ENCODE data around the gene ERN1.
A peak's percentile ranks its signal among the peaks of the same experiment; 100 is the strongest.
"Not testable (repeated sequence)": the region's sequence is repeated elsewhere in the genome, so short reads cannot be mapped to it uniquely, and the experiment has no call there.

ERN1 gene

DNA sequence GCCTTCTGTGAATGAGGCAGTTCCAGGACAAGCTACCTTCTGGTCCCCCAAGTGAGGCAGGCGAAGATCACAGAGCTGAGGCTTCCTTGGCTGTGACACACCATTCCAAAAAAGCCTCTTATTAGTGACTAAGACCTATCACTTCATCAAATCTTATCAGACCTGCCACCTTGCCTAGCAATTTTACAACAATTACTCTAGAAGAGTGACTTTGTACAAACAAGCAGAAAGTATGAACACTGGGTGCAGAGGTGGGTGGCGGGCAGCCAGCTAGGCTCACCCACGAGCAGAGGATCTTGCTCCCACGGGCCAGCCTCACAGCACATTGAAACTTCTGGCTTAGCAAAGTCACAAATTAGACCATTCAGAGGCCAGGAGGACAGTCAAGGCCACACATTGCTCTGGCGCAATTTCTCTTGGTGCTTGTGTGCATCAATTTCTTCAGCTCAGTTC, 107.3 kb downstream of the ERN1 start:
- no peak for DNase-seq

DNA sequence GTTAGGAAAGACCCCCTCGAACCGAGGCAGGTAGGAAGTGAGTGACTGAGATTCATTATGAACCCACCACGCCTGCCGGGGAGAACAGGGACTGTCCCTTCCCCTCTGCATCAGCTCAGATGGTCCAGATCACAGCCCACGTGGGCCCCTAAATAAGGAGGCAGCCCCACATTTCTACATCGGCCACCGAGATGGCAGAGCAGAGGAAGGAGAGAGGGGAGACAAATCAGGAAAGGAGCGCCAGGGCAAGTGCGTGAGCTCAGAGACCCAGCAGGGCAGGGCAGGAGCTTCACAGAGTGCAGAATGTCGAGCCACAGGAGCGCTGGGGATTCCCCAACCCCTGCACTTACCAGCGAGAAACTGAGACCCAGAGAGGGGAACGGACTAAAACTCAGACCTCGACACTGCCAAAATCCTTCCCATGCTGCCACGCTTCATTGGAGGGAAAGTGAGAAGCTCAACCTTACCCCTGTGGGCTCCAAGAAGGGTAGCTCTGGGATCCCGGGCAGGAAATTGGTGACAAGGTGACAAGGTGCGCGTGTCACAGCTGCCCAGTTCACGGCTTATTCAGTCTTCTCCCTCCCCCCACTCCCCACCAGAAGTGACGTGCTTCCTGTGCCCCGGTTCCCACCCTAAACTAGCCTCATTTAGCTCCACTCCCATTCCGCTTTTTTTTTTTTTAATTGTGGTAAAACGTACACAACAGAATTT, 109.7 kb downstream of the ERN1 start, which contains the start of gene ICAM2:
ICAM2 (minus strand) TSS at position 578 of the 711 bp plus-strand sequence. CDS start 13,942 bp downstream, outside the sequence.
- DNase-seq, result peak; percentile 95

DNA sequence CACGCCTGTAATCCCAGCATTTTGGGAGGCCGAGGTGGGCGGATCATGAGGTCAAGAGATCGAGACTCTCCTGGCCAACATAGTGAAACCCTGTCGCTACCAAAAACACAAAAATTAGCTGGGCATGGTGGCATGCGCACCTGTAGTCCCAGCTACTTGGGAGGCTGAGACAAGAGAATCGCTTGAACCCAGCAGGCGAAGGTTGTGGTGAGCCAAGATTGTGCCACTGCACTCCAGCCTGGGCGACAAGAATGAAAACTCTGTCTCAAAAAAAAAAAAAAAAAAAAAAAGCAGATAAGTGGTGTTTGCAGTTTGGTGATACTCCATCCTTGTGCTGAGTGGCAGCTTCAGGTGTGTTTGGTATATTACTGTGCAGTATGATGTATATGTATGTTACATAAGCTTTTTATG, 110.4 kb downstream of the ERN1 start:
- not testable (repeated sequence) for DNase-seq

DNA sequence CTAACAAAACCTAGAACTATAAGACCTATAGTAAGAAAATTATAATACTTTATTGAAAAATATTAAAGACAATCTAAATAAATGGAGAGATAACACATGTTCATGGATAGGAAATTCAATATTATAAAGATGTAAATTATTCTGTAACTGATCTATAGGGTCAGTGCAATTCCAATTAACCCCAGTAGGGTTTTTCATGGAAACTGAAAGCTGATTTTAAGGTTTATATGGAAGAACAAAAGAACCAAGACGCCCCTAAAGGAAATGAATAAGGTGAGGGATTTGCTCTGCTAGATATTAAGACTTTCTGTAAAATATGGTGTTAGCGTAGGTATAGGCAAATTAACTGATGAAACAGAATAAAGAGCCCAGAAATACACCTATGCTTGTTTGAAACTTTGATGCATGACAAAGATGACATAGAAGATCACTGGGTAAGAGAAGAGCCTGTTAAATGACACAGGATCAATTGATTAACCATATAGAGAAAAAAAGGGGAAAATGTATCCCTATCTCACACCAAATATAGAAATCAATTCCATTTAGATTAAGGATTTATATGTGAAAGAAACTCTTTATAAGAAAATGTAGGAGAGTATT, 112.5 kb downstream of the ERN1 start:
- DNase-seq, result no peak

DNA sequence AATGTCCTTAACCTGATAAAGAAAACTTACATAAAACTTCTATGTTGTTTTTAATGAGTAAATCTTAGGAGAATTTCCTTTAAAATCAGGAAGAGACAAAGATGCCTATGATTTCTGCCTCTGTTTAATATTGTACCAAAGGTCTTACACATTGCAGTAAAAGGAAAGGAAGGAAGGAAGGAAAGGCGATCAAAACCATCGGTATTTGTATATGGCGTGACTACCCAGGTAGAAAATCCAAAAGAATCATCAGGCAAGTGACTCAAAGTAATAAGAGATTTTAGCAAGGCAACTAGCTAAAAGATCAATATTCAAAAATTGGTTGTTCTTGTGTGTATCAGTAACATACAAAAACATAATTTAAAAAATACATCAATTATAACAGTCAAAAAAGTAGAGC, 113.0 kb downstream of the ERN1 start:
- DNase-seq, result no peak

DNA sequence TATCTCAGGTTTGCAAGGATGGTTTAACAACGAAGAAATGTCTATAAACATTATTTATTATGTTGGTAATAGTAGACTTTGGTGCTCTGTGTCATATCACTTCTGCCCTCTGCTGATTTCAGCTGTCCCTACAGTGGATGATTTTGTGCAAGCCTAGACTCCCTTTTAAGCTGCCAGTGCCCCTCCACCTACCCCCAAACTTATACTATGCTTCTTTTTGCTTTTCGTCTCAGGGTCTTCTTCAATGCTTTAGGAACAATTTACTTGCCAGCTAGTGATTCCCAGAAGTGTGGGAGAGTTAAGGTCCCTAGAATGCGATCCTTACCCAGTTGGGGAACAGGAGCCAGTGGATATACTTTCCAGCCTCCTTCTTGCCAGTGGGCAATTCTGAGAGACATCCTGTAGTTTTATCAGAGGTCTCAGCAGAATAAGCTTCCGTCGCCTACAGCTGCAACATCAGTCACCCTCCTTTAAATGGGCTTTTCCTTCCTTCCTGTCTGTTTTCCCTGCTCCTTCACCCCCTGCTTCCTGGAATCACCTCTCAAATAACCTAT, 113.6 kb downstream of the ERN1 start:
- no peak for DNase-seq

DNA sequence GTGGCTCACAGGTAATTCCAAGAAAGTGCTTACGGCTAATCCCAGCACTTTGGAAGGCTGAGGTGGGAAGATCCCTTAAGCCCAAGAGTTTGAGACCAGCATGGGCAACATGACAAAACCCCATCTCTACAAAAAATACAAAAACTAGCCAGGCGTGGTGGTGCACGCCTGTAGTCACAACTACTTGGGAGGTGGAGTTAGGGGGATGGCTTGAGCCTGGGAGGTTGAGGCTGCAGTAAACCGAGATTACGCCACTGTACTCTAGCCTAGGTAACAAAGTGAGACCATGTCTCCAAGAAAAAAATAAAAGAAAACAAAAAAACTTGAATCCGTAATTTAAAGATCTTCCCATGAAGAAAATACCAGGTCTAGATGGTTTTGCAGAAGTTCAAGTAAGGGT, 114.5 kb downstream of the ERN1 start:
- no peak for DNase-seq

DNA sequence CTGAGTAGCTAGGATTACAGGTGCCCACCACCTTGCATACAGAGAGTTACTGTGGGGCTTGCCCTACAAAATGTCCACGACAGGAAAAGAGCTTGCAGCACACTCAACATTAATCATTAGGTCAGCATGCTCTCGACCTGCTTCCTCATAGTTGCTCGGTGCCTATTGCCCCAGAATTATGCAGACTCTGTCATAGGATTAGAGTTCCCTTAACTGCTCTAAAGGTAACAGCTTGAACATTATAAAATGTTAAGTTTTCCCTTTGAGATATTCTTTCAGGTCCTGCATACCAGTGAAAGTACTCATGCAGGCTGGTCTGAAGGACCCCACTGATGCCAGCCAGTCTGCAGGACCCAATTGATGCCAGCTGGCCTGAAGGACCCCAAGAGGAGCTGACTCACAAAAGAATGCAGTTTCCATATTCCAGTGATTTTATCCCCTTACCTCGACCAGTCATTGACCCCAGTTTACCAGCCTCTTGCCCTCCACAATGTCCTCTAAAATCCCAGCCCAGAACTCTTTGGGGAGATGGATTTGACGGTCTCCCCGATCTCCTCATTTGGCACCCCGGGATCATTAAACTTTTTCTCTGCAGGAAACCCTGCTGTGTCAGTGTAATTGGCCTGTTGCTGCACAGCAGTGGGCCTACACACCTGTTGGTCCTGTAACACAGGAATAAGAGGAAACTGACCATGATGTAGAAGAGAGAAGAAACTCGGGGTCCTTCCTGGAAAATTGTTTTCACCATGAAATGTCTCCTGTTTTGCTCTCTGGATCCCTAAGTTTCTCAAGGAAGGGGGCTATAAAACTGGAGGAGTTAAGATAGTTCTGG, 120.2 kb downstream of the ERN1 start:
- DNase-seq, result no peak

DNA sequence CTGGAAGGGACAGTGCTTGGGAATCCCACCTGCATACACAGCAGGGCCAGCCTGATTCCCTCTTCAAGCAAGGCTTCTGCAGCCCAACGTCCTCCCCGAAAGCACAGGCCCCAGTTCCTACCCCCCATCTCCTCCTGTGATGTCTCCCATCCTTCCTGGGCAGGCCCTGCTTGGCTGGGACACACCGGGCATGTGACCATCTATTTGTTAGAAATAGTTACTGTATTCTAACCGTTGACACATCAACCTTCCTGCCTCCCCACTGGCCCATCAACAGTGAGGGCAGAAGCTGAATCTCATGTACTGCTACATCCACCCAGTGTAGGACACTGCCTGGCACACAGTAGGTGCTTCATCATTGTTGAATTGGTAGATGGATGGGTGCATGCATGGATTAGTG, 121.1 kb downstream of the ERN1 start:
- no peak for DNase-seq

DNA sequence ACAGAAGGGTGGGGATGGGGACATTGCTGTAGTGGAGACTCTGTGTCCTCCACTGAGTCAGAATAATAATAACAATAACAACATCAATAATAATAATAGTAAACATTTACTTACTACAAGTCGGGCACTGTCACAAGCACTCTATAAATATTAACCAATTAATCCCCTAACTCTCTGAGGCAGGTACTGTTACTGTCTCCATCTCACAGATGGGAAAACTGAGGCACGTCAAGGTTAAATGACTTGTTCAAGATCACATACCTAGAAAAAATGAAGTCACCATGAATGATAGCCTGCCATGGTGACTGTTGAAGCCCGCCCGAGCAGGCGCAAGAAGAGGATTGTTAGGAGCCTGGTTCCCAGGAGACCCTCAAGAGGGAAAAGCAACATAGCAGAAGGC, 121.6 kb downstream of the ERN1 start:
- DNase-seq, result no peak

DNA sequence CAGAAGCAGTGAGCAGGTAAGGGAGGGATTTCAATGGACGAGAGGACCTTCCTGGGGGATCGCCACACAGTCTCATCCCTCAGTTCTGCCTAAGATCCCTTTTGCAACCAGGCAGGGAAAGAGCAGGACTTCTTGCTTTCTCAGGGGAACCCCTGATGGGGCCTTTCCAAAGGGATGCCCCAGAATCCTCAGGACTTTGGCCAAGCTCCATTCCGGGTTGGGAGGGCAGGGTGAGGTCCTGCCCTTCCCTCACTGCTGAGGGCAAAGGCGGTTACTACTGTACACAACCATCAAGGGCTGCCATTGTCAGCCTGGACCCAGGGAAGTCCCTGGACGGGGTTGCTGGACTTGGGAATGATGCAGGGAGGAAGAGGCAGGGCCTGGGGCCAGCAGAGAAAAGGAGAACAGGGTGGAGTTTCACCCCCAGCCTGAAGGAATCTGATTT, 122.1 kb downstream of the ERN1 start:
- DNase-seq, result no peak

DNA sequence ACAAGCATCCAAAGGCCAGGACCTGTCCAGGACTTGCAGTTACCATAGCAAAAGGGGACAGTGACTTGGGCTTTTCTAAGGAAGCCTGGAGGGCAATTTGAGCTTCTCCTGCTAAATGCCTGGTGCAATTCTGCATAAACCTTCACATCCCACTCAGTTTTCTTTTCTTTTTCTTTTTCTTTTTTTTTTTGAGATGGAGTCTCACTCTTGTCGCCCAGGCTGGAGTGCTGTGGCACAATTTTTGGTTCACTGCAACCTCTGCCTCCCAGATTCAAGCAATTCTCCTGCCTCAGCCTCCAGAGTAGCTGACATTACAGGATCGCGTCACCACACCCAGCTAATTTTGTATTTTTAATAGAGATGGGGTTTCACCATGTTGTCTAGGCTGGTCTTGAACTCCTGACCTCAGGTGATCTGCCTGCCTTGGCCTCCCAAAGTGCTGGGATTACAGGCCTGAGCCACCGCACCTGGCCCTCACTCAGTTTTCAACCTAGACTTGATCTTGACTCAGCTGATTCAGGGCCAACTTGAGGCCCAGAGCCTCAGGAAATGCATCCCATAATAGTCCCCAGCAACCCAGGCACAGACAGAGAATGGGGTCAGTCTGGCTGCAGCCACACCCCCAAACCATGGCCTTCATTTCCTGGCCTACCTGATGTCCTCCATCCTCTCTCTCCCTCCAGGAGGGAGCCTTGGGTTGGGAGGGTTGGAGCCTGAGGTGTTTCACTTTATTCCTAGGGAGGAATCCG, 122.7 kb downstream of the ERN1 start:
- not testable (repeated sequence) for DNase-seq

DNA sequence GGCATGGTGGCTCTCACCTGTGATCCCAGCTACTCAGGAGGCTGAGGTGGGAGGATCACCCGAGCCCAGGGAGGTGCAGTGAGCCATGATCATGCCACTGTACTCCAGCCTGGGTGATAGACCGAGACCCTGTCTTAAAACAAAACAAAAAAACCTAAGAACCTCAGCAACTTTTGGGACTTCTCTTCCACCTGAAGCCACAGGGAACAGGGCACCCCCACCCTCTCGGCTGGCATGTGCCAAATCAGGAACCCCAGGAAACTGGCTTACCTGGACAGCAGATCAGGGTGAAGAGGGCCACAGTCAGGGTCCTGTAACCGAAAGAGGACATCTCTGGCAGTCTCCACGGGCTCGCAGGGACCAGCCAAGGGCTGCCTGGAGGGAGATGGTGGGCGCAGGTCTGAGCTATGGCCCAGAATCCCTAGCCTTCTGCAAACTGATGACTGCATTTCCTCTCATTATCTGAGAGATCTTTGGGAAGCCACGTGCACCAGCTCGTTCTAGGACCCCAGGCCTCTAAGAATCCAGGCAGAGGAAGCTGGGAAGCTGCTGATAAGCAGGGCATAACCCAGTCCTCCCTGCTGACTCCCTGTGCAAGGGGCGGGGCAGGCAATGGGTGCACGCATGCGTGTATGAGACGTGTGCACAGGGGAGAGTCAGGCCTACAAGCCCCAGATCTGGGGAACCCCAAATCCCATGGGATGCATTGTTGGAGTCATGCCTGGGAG, 123.4 kb downstream of the ERN1 start:
- DNase-seq, result no peak

DNA sequence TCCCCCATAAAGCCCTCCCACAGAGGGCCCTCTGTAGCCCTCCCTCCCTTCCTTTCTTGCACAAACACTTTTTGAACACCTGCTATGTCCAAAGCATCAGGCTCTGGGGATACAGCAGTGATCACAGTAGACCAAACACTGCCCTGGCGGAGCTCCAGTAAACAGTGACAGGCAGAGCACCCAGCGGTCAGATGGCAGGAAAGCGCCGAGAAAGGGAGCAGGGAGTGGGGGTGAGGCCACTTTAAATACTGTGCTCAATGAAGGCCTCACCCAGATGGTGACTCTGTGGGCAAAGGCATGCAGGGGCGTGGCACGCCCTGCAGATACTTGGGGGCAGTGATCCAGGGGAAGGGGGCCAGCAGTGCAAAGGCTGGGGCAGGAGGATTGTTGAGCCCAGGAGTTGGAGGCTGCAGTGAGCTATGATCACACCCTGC, 124.2 kb downstream of the ERN1 start:
- DNase-seq, result no peak

DNA sequence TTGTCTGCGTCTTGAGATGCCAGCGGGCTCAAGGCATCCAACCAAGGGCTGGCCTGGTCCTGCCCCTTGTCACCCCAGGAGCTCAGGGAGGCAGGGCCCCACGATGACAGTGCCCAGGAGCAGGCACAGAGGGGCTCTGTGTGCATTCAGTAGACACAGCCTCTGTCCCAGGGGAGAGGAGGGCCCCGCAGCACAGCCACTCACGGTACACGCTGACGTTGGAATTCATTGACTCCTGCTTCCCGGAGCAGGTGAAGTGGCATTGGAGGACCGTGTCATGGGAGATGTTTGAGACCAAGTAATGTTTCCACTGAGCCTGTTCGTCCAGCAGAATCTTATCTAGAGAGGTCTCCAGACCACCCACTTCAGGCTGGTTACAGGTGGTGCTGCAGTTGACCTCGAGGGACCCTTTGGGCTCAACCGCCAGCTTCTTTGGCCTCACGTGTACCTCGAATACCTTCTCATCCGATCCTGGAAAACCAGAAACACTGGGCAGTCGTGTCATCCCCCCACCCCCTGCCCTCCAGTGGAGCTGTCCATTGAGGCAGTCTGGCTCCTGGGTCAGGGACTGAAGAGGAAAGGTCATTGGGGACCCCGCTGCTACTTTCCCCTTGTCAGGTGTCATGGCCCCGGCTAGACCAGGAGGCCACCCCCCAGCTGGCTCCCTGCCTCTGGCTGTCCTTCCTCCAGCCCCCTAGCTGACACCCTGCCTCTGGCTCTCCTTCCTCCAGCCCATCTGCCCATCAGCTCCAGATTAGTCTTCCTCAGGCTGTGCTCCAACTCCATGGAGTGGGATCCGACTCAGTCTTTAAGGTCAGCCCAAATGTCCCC, 124.8 kb downstream of the ERN1 start:
- no peak for DNase-seq

DNA sequence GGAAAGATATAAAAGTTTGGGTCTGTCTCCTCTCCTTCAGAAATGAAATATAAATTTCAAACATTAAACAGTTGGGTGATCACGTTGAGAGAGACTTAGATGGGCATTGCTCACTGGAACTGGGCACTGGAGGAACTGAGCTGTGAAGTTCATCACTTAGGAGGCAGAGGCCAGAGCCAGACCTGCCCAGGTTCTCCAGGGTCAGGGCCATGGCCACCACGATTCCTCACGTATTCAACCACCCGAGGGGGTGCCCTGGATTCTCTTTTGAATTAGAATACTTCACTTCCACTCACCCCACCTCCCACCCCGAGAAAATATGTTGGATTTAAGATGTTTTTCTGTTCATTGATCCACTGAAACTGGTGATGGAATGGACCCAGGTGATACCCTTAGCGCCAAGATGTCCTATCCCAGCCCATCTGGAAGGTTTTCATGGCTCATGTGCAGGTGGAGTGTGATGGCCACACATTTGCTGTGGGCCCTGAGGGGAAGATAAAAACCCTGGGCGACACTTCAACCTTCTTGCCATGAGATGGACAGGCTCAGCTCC, 125.7 kb downstream of the ERN1 start:
- no peak for DNase-seq

DNA sequence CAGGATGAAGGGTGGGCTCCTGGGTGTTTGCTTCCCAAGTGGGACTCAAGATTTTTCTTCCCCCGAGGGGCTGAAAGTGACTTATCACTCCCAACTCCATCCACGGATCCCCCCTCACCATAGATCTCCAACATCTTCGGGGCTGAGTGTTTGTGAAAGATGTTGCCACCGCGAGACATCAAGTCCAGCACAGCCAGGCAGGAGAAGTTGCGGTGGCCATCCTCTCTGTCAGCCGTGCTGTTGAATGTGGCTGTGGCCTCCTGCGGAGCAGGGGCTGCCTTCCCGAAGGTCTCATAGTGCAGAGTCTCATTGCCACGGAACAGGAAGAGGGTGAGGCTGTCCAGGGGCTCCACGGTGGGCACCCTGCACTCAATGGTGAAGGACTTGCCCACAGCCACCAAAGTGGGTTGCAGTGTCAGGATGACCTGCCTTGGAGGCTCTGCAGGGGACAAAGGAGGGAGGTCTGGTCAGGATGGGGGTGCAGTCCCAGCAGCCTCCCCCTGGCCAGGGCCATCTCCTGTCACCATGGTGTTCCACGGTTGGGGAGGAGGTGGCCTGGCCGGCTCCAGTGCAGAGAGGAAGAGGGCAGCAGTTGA, 126.3 kb downstream of the ERN1 start:
- no peak for DNase-seq

DNA sequence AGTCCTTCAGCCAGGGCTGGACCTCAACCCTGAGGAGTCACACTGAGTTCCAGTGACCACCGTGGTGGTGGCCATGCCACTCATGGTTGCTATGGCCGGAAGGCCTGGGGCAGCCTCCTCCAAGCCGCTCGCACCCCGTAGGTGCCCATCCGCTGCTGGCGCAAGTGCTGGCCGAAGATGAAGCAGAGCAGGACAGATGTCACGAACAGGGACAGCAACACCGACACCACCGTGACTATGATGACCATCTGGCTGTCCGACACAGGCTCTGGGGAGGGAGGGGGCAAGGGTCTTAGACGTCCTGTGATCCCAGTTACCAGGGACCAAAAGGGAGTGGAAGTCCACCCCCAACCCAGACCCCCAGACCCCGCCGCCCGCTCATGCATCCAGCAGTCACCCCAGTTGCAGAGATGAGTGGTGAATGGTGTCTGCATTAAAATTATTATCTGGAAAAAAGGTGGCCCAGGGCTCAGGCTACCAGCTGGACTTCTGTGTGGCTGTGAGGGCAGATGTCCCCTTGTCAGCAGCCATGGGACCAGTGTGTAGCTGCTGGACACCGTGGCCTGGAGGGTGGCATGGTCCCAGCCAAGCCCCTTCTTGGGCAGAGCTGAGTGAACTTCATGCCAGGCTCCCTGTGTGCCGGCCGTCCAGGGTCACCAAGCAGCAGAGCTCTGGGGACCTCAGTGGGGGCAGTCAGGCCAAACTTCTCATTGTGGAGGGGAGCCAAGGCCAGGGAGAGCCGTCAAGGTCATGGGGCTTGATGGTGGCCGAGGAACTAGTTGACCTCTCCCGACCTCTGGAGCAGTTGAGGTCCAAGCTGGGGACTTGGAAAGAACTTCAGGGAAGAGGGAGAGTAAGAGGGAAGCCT, 127.1 kb downstream of the ERN1 start:
- DNase-seq, result no peak

Measured in activated CD4-positive, alpha-beta T cell treated with anti-CD3 and anti-CD28 coated beads, Interleukin-2, amount 50 U/mL, for 16 hours (primary cell).